HG02642 (cell line): ENCODE data around the gene CYTH1.
"Not testable (repeated sequence)": the region's sequence is repeated elsewhere in the genome, so short reads cannot be mapped to it uniquely, and the experiment has no call there.

Source experiments
- ATAC-seq: cut with Tn5 transposase; IDR thresholded peaks from one replicate; pipeline ENCODE4 v1.9.1; 2021; ENCODE audit warnings: mild to moderate bottlenecking; ENCODE audit not compliant: unreplicated experiment, poor library complexity

The CYTH1 gene

DNA sequence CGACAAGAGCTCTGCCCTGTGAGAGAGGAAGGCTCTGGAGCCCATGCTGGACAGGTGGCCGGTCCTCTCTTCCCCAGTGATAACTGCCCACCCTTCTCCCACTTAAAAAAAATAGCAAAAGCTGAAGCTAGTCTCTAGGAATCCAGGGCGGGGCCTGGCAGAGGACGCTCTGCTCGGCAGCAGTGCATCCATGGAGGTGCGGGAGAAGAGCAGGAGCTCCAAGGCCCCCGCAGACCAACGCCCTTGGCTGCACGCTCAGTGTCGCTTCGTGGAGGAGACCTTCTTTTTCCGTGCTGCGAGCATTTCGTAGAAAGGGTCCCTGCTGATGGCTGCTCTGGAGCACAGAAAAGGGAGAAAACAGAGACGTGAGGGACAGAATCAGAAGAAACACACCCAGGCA, 106.2 kb downstream of the CYTH1 start:
- no peak for ATAC-seq

DNA sequence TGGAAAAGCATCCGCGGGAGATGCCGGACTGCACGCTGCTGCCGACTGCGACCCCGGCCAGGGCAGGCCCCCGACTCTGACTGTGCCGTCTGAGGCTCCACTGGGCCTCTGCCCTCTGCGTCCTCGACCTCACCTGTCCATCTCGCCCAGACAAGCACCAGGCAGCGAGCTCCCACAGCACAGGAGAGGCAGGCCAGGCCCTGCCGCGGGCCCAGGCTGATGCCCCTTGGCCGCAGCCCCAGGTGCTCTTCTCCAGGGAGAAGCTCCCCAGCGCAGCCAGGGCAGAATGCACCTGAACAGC, 106.8 kb downstream of the CYTH1 start:
- no peak for ATAC-seq

DNA sequence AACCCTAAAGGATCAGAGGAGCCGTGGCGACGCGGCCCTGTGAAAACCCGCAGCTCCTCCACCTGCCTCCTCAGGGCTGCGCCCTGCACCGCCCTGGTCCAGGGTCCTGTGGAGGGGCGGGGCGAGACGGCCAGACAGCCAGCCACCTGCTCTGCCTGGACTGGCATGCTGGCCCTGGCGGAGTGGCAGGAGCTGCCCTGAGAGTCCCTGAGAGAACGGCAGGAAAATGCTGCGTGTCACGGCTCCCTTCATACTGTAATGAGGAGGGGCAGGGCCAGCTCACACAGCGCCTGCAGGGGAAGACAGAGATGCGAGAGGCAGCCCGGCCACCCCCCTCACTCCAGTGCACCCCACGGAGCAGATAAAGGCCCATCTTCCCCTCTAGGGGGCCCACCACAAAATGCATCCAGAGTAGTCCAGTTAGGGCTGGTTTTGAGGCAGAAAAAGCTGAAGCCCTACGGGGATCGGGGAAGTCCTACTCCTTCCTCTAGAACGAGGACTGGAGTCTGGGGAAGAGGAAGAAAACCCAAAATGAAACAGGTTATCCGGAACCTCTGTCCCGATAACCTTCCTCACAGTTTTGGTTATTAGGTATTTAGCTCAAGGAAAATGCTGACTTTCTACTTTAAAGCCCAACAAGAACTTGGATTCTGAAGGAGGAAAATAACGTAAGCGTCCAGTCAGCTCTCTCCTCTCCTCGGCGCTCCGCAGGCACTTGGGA, 107.3 kb downstream of the CYTH1 start:
- no peak for ATAC-seq

DNA sequence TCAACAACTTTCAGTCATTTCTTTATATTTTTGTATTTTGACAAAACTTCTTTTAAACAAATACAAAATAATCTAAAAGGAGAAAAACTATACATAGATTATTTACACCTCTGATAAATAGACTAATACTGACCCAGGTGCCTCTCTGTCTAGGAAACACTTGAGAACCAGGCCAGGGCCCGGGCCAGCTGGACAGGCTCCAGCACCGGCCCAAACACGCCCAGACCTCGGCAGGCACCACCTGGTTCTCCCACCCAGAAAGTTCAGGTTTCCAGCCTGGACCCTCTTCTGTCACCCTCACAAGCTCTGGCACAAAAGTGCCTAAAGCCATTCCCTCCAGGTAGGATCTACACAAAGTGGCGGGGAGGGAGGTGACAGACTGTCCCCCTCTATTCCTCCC, 107.9 kb downstream of the CYTH1 start:
- no peak for ATAC-seq

DNA sequence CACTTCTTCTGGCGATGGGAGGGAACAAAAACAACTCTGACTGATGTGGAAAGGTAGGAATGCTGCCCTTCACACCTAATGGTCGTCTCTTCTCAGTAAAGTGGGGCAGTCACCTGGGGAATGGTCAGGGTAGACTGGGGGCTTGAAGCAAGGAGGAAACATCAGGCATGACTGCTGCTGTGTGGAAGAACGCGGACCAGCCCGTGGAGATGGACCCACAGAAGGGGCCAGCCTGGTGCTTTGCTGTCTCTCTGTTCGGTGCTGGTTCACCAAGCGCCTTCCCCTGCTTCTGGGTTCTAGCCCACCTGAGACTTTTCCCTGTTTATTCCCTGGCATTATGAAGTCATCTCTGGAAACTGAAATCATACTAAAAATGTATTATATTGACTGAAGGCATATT, 108.7 kb downstream of the CYTH1 start:
- no peak for ATAC-seq

DNA sequence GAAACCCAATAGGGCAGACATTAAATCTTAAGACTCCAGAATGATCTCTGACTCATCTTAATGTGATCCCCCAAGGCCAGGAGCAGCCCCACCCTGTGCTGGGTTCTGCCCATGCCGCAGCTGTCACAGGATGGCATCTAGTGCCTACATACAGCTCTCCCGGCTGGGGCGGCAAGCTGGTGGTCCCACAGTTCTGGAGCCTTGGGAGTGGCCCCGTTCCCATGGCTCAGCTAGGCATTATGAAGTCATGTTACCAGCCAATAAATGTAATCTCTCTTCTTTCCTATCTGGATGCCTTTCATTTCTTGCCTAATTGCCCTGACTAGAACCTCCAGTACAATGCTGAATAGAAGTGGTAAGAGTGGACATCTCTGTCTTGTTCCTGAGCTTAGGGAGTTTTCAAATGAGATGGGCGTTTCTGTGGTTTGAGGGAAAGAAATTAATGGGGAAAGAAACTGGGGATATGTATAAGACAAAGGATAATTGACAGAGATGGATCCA, 109.2 kb downstream of the CYTH1 start:
- no peak for ATAC-seq

DNA sequence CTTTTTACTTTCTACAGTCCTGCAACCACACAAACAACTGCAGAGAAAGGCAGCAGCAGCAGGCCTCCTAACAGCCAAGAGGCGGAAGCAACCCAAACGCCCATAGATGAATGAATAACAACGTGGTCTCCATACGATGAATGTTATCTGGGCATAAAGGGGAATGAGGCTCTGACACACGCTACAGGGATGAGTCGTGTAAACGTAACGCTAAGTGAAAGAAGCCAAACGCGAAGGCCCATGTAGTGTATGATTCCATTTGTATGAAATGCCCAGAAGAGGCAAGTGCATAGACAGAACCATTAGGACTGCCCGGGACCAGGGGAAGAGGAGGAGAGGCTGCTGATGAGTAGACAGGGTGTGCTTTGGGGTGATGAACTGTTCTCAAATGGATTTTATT, 110.1 kb downstream of the CYTH1 start:
- no peak for ATAC-seq

DNA sequence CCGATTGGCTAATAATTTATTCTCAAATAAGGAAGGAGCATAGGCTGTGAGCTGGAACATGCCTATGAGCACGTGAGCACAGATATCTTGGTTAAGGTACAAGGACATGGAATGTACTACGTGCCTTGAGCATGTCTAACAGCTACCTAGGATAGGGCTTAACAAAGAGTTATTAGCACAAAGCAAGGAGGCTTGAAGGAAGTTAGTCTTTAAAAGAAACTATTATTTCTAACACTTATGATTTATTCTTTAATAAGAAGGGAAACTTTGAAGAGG, 110.4 kb downstream of the CYTH1 start:
- ATAC-seq, result not testable (repeated sequence)

DNA sequence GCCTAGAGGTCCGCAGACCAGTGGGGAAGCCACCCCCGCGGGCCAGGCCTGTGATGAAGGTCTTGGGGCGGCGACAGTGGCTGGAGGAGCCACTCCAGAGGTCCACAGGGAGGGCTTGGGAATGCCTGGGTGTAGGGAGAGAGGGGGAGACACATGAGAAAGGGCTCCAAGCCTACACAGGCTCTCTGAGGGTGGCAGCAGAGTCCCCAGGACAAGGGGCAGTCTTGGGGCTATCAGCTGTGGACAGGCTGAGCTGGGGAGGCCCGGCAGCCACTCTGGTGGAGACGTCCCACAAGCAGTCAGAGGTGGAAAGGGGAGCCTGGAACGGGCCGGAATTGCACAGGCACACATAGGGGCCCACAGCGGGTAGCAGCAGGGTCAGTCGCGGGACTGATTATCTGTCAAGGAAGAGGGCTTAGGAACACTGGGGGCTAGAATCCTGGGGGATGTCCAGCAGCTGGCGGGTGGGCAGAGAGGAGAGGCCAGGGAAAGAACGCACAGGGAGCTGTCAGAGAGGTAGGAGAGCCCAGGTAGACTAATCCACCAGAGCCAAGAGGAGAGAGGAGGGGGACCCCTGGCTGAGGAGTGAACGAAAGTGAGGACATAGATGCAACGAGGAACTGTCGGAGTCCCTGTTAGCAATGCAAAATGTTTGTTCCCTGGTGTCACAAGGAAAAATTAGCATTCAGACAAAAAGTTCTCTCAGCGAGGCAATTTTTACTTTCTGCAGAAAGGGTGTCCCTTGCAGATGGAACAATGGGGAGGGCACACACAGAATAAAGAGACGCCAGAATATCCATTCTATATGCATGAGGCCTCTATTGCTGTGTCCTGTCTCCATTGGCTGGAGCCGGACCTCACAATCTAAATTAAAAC, 111.0 kb downstream of the CYTH1 start:
- no peak for ATAC-seq

DNA sequence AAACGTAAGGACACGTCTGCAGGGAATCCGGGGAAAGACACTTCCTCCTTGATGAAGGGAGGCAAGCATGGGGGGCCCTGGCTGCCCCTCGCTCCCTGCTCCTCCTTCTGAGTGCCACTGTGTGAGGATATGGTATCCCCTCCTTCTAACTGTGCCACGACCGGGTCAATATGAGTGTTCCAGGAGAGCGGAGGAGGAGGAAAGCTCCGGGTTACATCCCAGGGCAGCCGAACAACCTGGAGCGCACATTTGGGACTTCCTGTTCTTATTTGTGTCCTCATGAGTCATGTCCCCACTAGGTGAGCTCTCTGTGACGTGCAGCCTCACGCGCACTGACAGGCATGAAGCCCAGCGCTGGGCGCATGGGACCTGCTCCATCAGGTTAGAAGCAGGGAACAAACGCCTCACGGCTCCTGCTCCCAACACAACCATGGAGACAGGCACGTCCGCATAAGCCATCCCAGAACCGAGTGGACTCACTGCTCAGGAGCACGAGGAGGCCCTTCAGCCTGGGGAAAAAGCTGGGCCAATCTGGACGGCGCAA, 112.0 kb downstream of the CYTH1 start:
- ATAC-seq, result no peak

DNA sequence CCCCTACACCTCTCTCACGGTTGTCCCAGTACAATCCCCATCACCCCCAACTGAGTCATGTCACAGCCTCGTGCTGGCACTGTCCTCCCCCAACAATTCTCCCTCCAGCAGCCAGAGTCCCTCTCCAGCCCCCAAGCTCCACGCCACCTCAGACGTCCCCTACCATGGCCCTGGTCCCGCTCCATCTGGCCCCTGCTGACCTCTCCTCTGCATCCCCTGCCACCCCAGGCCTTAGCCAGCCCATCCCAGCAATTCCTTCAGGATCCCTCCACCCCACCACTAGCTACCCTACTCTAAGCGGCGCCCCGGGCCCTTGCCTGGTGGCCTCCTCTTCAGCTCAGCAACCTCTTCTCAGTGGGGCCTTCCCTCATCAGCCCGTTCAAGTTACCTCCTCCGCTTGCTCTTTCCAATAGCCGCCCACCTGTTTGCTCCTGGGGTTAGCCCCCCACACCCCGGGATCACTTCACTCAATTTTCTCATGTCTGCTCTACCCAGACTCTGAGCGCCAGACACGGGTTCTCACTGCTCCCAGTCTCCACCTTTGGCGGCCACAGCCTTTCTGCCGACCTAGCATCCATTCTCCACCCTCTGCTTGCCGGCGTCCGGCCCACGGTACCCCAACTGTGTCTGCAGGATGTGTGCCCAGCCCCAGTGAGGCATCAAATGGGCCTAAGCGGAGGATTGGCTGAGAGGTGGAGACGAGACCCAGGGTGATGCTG, 112.7 kb downstream of the CYTH1 start:
- no peak for ATAC-seq

DNA sequence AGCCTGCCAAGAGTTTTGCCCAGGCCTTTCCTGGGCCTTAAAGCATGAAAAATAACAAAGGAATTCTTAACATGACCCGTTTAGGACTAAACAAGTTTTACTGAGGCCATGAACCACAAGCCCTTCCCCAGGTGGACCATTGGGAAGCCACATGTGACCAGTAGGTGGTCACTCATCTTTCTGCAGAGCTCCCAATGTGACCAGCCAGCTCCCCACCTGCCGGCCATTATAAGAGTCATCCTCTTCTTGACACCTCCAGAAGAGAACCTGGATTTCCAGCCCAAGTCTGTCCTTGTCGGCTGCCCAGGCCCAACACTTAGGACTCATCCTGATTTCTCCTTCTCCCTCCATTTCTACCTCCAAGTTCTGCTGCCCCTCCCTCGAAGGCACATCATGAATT, 113.2 kb downstream of the CYTH1 start:
- ATAC-seq, result no peak

DNA sequence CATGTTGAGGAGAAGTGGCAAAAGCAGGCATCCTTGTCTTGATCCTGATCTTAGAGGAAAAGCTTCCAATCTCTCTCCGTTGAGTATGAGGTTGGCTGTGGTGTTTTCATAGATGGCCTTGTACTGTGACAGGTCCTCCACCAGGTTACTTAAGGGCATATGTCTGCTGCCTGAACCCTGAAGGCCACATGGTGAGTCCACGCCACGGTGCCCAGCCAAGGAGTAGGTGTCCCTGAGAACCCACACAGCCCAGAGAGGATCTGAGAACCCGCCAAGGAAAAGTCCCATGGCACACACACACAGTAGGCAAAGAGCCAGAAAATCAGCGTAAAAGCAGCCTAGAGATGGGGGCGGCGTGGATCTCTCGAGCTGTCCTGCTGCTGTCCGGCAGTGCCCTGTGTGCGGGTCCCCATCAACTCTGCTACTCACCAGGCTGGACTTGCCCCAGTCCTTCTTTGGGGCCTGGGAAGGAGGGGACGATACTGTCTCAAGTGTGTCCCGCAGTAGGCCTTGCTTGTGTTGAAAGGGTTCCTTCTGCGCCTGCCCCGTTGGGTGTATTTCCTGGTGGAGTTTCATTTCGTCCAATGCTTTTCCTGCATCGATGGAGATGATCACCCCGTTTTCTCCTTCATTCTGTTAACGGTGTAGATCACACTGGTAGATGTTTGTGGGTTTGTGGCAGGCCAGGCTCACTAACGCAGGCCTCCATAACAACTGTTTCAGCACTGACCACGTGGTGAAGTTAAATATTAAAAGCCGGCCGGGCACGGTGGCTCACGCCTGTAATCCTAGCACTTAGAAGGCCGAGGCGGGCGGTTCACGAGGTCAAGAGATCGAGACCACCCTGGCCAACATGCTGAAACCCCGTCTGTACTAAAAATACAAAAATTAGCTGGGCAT, 114.1 kb downstream of the CYTH1 start:
- no peak for ATAC-seq

DNA sequence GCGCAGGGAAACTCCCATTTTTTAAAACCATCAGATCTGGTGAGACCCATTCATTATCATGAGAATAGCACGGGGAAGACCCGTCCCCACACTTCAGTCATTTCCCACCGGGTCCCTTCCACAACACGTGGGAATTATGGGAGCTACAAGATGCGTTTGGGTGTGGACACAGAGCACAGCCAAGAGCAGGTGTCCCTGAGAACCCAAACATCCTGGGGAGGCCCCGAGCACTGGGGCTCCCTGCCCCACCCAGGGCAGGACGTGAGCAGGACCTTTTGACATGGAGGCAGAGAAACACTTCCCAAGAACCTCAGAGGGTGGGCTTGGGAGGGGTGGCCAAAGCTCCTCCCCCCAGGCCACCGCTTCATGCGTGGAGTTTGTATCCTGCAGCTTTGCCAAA, 115.0 kb downstream of the CYTH1 start:
- no peak for ATAC-seq

DNA sequence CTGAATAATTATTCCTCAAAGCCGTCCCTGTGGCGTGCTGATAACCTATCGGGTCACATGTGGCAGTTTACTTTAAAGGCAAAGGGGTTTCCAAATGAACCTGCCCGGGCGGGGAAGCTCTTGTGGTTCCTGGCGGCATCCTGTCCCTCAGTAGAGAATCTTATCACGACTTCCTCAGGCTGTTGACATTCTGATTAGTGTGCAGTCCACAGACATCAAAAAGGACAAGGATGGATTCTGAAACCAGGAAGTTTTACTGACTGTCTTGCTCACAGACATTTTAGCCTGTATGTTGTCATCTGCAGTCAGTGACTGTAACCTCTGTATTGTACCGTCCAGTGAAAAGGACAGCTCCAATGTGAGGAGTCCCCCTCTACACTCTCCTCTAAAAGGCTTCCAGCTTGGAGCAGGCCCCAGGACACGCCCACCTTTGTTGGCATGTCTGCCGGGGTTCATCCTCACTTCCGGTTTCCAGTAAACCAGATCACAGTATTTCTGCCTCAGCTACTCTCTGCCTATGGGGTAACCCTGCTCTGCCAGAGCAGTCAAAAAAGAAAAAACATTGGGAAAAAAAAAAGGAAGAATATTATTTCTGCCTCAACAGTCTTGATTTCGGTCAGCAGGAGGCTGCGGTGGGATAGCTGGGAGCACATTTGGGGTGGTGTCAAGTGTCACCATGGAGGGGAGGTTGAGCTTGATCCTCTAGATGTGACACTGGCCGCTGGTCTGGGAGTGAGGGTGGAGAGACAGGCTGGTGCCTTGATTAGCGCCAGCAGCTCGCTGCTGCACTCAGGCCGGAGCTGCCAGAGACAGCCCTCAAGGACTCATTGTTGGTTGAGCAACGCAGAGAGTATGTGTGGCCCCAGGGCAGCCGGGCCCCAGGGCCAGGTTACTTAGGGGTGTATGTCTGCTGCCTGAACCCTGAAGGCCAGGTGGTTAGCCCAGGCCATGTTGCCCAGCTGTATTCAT, 115.8 kb downstream of the CYTH1 start:
- ATAC-seq, result no peak

DNA sequence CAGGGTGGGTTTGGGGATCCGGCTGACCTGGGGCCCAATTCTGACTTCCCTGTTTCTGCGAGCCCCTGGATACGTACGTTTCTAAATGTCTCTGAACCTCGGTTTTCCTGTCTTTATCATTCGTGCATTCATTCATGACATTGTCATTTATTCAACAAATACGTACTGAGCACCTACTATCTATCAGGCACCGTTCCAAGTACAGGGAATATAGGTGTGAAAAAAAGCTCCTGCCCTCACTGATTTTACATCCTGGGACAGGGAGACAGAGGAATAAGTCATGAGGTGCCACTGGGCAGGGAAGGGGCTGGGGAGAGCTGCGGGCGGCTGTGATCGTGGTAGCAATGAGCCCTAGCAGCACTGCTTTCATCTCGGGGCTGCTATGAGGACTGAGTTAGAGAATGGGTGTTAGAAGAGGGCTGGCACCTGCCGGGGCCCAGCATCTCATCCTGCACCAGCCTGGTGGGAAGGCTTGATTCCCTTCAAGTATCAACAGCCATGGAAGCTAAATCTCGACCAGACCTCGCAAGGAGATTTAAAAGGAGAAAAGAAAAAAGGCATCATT, 116.6 kb downstream of the CYTH1 start:
- no peak for ATAC-seq

DNA sequence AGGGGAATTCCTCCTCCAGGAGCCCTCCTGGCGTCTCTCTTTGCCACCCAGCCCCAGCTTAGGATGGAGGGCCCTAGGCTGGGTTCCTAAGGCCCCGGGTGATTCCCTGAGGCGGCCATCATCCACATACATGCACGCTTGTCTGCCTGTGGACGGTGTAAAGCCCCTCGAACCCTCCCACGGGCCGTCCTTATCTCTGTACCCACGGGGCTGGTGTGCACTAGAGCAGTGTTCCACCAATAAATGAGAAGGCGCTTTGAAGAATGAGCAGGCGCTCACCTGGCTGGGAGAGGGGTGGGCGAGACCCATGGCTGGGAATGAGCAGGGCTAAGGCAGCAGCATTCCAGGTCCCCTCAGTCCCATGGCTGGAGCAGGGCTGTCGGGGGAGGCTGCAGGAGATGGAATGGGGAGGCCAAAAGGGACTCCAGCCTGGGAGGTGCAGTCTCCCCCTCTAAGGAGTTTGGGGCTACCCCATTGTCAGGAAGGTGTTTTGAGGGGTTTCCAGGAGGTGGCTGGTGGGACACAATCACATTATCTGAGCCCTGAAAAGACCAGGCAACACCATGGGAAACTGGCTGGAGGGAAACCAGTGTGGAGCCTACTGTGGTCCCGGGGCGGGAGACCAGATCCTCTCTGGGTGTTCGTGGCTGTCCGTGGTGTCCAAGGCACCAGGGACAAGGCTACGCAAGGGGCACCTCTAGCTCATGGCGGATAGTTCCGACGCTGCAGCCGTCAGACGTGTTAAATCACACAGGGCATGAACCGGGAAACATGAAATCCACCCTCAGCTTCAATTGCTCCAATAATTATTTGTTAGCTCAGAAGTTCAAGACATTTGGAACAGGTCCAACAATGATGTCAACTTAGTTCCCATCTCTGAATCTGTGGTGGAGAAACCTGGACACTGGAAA, 117.3 kb downstream of the CYTH1 start:
- no peak for ATAC-seq
